Chondrocyte (in vitro differentiated cells): ENCODE measurements around the gene PRKAG2. TPM values are rescaled to one million over a fixed set of nuclear protein-coding genes. Genes with fewer than 3 reads are reported as not detected.
A peak's percentile ranks its signal among the peaks of the same experiment; 100 is the strongest.

ENCODE experiments used
- DNase-seq: peaks from one replicate; pipeline ENCODE4 v3.0.0; 2021; ENCODE audit warnings: mixed read lengths, low spot score
- H3K27ac Mint-ChIP-seq: one replicate; pipeline ENCODE4 v1.8.0; 2021; ENCODE audit warnings: mild to moderate bottlenecking, moderate library complexity, mixed read lengths; ENCODE audit not compliant: unreplicated experiment
- H3K27me3 Mint-ChIP-seq: 2 replicates; pipeline ENCODE4 v1.8.0; 2021; ENCODE audit warnings: low read depth, mixed read lengths
- H3K36me3 Mint-ChIP-seq: 2 replicates; pipeline ENCODE4 v1.8.0; 2021; ENCODE audit warnings: low read depth, mixed read lengths
- H3K4me1 Mint-ChIP-seq: 2 replicates; pipeline ENCODE4 v1.8.0; 2021; ENCODE audit warnings: low read depth, mild to moderate bottlenecking, mixed read lengths
- H3K4me3 Mint-ChIP-seq: one replicate; pipeline ENCODE4 v1.8.0; 2021; ENCODE audit warnings: mild to moderate bottlenecking, moderate library complexity, mixed read lengths; ENCODE audit not compliant: unreplicated experiment
- H3K9me3 Mint-ChIP-seq: 2 replicates; pipeline ENCODE4 v1.8.0; 2021; ENCODE audit warnings: low read depth, mixed read lengths
- total RNA-seq: library from RNA; stranded (reverse); gene quantifications from 3 replicates; pipeline ENCODE4 v1.2.1, GENCODE V29; 2021
- TF ChIP-seq, protein P1 (sequence below): fragments of 200-600 bp; sonication (generic); IDR thresholded peaks from 2 replicates; pipeline ENCODE4 v1.5.0; 2021; ENCODE audit warnings: antibody characterized with exemption, mild to moderate bottlenecking, moderate library complexity

PRKAG2 gene
- total RNA-seq, 1 donor from 2014 or later: 35.4 TPM

DNA sequence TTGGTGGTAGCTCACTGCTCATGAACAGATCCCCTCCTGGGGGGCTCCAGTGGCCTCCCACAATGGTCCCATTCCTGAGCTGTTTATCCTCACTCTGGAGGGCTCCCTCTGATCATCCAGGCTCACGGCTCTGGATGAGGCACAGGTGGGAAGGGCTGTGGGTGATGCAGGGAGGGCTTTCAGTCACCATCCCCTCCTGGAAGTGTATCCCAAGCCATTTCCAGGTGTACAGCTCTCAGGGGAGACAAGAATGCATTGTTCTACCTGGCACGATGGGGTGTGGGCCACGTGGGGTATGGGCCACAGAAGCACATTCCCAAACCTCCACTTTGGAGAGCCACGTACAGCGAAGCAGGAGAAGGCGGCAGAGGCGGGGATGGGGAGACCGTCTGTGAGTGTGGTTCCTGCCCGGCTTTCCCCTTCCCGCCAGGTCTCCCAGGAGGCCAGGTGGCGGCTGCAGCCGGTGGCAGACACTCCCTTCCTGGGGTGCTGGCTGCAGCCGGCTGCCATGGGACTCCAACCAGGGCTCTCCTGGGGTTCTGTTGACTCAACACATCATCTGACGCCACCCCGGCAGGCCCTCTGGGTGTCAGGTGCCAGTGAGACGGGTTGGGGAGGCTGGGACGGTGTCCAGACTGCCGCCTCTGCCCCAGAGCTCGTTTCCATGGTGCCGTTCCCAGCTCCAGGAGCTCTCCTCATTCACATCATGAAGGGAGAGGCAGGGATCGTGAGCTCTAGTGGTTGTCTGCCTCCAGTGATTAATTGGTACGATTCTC, 187.5 kb downstream of the PRKAG2 start:
- Mint-ChIP-seq H3K27ac (no peak overlapping the region), H3K27me3 (no peaks in the 10 kb centered on the region), H3K4me3 (no peak overlapping the region), H3K9me3 (no peaks in the 10 kb centered on the region), H3K36me3 (no peaks in the 10 kb centered on the region), H3K4me1 (peaks cover 48% of the 10 kb centered on the region)
- no peak for DNase-seq
- TF ChIP-seq, protein P1, sequence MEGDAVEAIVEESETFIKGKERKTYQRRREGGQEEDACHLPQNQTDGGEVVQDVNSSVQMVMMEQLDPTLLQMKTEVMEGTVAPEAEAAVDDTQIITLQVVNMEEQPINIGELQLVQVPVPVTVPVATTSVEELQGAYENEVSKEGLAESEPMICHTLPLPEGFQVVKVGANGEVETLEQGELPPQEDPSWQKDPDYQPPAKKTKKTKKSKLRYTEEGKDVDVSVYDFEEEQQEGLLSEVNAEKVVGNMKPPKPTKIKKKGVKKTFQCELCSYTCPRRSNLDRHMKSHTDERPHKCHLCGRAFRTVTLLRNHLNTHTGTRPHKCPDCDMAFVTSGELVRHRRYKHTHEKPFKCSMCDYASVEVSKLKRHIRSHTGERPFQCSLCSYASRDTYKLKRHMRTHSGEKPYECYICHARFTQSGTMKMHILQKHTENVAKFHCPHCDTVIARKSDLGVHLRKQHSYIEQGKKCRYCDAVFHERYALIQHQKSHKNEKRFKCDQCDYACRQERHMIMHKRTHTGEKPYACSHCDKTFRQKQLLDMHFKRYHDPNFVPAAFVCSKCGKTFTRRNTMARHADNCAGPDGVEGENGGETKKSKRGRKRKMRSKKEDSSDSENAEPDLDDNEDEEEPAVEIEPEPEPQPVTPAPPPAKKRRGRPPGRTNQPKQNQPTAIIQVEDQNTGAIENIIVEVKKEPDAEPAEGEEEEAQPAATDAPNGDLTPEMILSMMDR: no peak

DNA sequence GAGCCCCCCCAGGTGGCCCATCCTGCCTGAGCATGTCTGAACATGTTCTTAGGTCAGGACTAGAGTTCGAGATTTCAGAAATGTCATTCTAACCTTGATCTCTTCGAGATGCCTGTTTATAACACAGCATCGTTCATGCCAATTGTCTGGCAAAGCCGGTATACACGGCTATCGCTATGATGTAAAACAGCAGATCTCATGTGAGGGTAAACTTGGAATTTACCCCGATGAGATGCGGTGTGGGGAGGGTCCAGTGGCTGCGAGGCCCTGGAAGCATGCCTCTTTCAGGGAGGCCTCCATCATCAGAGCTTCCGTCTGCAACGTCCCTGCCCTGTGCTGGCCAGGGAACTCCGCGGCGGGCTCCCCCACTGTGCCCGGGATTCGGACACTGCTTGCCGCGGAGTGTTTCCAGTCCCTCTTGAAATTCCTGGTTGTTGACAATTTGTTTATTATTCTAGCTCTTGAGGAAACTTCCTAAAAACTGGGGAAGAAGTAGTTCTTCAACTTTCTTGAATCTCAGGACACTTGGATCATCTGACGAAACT, 188.6 kb downstream of the PRKAG2 start:
- no peak for DNase-seq
- H3K27ac Mint-ChIP-seq: peak overlapping the region; percentile 95
- H3K9me3 Mint-ChIP-seq: no peaks in the 10 kb centered on the region
- H3K4me3 Mint-ChIP-seq: no peak overlapping the region
- no peaks in the 10 kb centered on the region for H3K36me3 Mint-ChIP-seq
- TF ChIP-seq, protein P1: no peak
- H3K4me1 Mint-ChIP-seq: peaks cover 39% of the 10 kb centered on the region
- H3K27me3 Mint-ChIP-seq: no peaks in the 10 kb centered on the region

DNA sequence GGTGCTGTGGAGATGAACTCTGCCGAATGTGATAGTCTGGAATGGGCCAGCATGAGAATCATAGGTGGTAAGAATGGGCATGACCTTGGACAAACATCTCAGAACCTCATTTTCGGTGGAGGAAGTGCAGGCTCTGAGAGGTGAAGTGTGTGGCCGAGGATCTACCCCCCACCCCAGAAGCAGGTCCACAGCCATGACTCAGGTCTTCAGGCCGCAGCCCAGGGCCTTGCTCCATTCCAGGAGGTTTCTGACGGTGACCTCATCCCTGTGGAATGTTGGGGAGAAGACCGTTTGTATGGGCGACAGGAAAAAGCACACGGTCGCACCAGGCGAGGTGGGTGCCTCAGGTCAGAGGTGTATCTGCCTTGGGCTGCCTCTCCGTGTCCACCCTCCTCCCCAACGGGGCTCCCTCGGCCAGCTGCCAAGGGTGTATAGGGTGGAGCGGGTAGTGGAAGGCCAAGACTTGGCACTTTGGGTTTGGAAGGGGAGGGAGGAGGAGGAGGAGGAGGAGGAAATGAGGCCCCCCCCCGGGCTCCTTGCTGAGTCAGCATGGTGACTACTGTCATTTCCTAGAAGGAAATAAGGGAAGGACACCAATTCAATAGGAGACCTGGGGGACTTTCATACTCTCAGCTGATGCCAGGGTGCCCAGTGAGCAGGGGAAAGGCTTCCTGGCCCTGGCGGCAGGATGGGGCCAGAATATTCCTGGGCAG, 189.2 kb downstream of the PRKAG2 start:
- Mint-ChIP-seq H3K9me3 (no peaks in the 10 kb centered on the region), H3K36me3 (no peaks in the 10 kb centered on the region), H3K27ac (peak overlapping the region; percentile 95), H3K27me3 (no peaks in the 10 kb centered on the region), H3K4me1 (peaks cover 39% of the 10 kb centered on the region), H3K4me3 (no peak overlapping the region)
- TF ChIP-seq, protein P1: no peak
- peak; percentile 86 for DNase-seq

GRCh38 chr7:151686826-151687225, 190.1 kb downstream of the PRKAG2 start:
- no peak for DNase-seq

More at GRCh38 chr7:151686826-151687225, 190.1 kb downstream of the PRKAG2 start:
- H3K27ac Mint-ChIP-seq: peak overlapping the region; percentile 95
- TF ChIP-seq, protein P1: no peak
- no peaks in the 10 kb centered on the region for H3K36me3 Mint-ChIP-seq
- no peaks in the 10 kb centered on the region for H3K9me3 Mint-ChIP-seq
- H3K4me3 Mint-ChIP-seq: no peak overlapping the region
- no peaks in the 10 kb centered on the region for H3K27me3 Mint-ChIP-seq
- peaks cover 39% of the 10 kb centered on the region for H3K4me1 Mint-ChIP-seq
